Activated CD8-positive, alpha-beta memory T cell treated with anti-CD3 and anti-CD28 coated beads, Interleukin-2, amount 50 U/mL, for 48 hours (primary cell): ENCODE data around the gene ARID1B.
"Not testable (repeated sequence)": the region's sequence is repeated elsewhere in the genome, so short reads cannot be mapped to it uniquely, and the experiment has no call there.

ENCODE experiments used
- DNase-seq: peaks from one replicate; pipeline ENCODE4 v3.0.0-alpha.2; 2020

ARID1B gene

GRCh38 chr6:157033428-157034140 lies 256.4 kb downstream of the ARID1B start:
- no peak for DNase-seq

GRCh38 chr6:157034436-157035230 lies 257.5 kb downstream of the ARID1B start:
- DNase-seq, result no peak

- DNase-seq, result no peak
These were observed 258.4 kb downstream of the ARID1B start for GRCh38 chr6:157035546-157035945.

GRCh38 chr6:157036245-157036711 lies 259.1 kb downstream of the ARID1B start:
- DNase-seq, result no peak

GRCh38 chr6:157037165-157037564 lies 260.0 kb downstream of the ARID1B start:
- no peak for DNase-seq

GRCh38 chr6:157038610-157039009 lies 261.4 kb downstream of the ARID1B start:
- no peak for DNase-seq

- not testable (repeated sequence) for DNase-seq
These were observed 262.5 kb downstream of the ARID1B start for GRCh38 chr6:157039639-157040038.

GRCh38 chr6:157040191-157040590 lies 263.0 kb downstream of the ARID1B start:
- DNase-seq, result no peak

GRCh38 chr6:157045831-157046454 lies 268.8 kb downstream of the ARID1B start:
- no peak for DNase-seq

GRCh38 chr6:157046776-157047175 lies 269.6 kb downstream of the ARID1B start:
- DNase-seq, result no peak

- no peak for DNase-seq
These were observed 270.1 kb downstream of the ARID1B start for GRCh38 chr6:157047328-157047727.

GRCh38 chr6:157047951-157048350 lies 270.8 kb downstream of the ARID1B start:
- no peak for DNase-seq

GRCh38 chr6:157049133-157049532 lies 272.0 kb downstream of the ARID1B start:
- no peak for DNase-seq

- DNase-seq, result no peak
These were observed 273.5 kb downstream of the ARID1B start for GRCh38 chr6:157050537-157051265.

GRCh38 chr6:157054531-157054979 lies 277.4 kb downstream of the ARID1B start:
- no peak for DNase-seq

GRCh38 chr6:157055863-157056262 lies 278.7 kb downstream of the ARID1B start:
- DNase-seq, result no peak

GRCh38 chr6:157056275-157056674 lies 279.1 kb downstream of the ARID1B start:
- DNase-seq, result no peak

GRCh38 chr6:157058574-157058973 lies 281.4 kb downstream of the ARID1B start:
- no peak for DNase-seq

GRCh38 chr6:157059781-157060180 lies 282.6 kb downstream of the ARID1B start:
- no peak for DNase-seq

- no peak for DNase-seq
These were observed 283.3 kb downstream of the ARID1B start for GRCh38 chr6:157060440-157060952.

GRCh38 chr6:157061770-157062594 lies 284.8 kb downstream of the ARID1B start:
- DNase-seq, result no peak
